ENCODE measurements around the gene CHD5. TPM values are rescaled to one million over a fixed set of nuclear protein-coding genes. Genes with fewer than 3 reads are reported as not detected.

Gene CHD5
- total and polyA plus RNA-seq, 2 of the 4 experiments (the other 2 are of a cell fraction), result under 0.01 to 0.09 TPM

DNA sequence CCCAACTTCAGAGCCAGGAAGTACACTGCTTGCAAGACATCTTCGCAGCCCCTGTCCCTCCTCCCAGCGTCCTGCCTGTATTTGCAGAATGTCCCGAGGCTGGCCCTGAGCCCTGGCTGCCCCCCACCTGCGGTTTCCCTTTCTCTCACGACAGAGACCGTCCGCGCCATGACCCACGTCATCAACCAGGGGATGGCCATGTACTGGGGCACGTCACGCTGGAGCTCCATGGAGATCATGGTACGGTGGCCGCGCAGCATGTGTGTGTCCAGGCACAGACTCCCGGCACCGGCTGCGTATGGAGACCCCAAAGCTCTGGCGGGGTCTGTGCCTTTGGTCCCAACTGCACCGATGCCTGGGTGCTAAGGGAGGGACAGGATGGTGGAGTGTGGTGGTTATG is 85.9 kb downstream of the CHD5 start:
- Histone ChIP-seq H3K4me1 (ENCODE audit: control insufficient read depth, insufficient read depth, low read length) (no peaks in the 10 kb centered on the region), H3K9me3 (ENCODE audit: control insufficient read depth, insufficient read depth, low read length) (no peaks in the 10 kb centered on the region), H3K9me1 (ENCODE audit: insufficient read depth, low read length) (no peaks in the 10 kb centered on the region), H3K14ac (replicated peaks; ENCODE audit: low read depth, low read length) (no peak overlapping the region), H3K4me2 (ENCODE audit: low read depth, low read length) (no peak overlapping the region), H4K20me1 (ENCODE audit: insufficient read depth, low read length) (no peaks in the 10 kb centered on the region), H4K5ac (ENCODE audit: low read depth, low read length) (no peak overlapping the region), H3K4me3 (ENCODE audit: insufficient read depth, low read depth, low read length) (no peak overlapping the region), H2AK9ac (replicated peaks; ENCODE audit: low read depth, low read length, poor library complexity) (no peak overlapping the region), H3K79me1 (ENCODE audit: low read depth in 1 of 2, low read length in 2 of 2) (no peaks in the 10 kb centered on the region), H2BK20ac (ENCODE audit: low read depth, low read length) (no peak overlapping the region), H2BK15ac (ENCODE audit: low read depth, low read length) (no peak overlapping the region), H3K18ac (ENCODE audit: low read depth, low read length) (no peak overlapping the region), H3K4ac (ENCODE audit: low read depth, low read length) (no peak overlapping the region), H2AFZ (replicated peaks; ENCODE audit: low read length, poor library complexity) (no peak overlapping the region), H3K9ac (ENCODE audit: low read depth, low read length) (no peak overlapping the region), H3K27ac (ENCODE audit: insufficient read depth, low read length) (no peak overlapping the region), H4K91ac (ENCODE audit: insufficient read depth, low read depth, low read length) (no peak overlapping the region), H2BK5ac (ENCODE audit: low read depth, low read length, poor library complexity, severe bottlenecking) (no peak overlapping the region), H2BK120ac (ENCODE audit: low read depth, low read length) (no peak overlapping the region), H4K8ac (ENCODE audit: low read depth in 2 of 2, low read length in 2 of 2) (no peak overlapping the region), H3K27me3 (ENCODE audit: control insufficient read depth, insufficient read depth, low read length) (peaks cover 4% of the 10 kb centered on the region; the same call in 1 of the 2 replicates), H3K23ac (ENCODE audit: low read depth, low read length) (no peak overlapping the region), H2AK5ac (ENCODE audit: low read depth, low read length) (no peak overlapping the region), H3K56ac (ENCODE audit: extremely low read depth, insufficient read depth, low read length) (no peak overlapping the region; the same call in 1 of the 2 replicates), H3K36me3 (ENCODE audit: control insufficient read depth, insufficient read depth, low read length) (no peaks in the 10 kb centered on the region)
- in situ Hi-C loops (cut with MboI; ENCODE audit: low sequenced_read_pairs) (no loop called here), dilution Hi-C loops (cut with HindIII; ENCODE audit: low sequenced_read_pairs, unreplicated experiment) (no loop called here), intact Hi-C loops (cut with micrococcal nuclease) (no loop called here)
- ChIA-PET POLR2A (ENCODE audit: unreplicated experiment) (no interaction called here), CTCF (no interaction called here)
- TF ChIP-seq RFX5 (IDR thresholded peaks at IDR 0.05; ENCODE audit: low read depth, low read length), result no peak
- no peak for TF ChIP-seq RAD21 (IDR thresholded peaks at IDR 0.05; ENCODE audit: low read length)
- TF ChIP-seq MAZ (IDR thresholded peaks at IDR 0.05; ENCODE audit: borderline replicate concordance, low read depth, low read length), result no peak
- TF ChIP-seq POLR2A (IDR thresholded peaks at IDR 0.05; ENCODE audit: low read depth, low read length), result no peak
- TF ChIP-seq, protein P1, sequence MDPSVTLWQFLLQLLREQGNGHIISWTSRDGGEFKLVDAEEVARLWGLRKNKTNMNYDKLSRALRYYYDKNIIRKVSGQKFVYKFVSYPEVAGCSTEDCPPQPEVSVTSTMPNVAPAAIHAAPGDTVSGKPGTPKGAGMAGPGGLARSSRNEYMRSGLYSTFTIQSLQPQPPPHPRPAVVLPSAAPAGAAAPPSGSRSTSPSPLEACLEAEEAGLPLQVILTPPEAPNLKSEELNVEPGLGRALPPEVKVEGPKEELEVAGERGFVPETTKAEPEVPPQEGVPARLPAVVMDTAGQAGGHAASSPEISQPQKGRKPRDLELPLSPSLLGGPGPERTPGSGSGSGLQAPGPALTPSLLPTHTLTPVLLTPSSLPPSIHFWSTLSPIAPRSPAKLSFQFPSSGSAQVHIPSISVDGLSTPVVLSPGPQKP (IDR thresholded peaks at IDR 0.05; ENCODE audit: borderline replicate concordance, low read depth, low read length), result no peak
- TF ChIP-seq CHD1 (IDR thresholded peaks at IDR 0.05; ENCODE audit: low read depth, low read length), result no peak
- TF ChIP-seq FOS (IDR thresholded peaks at IDR 0.05; ENCODE audit: low read depth, low read length), result no peak
- TF ChIP-seq, protein P2, sequence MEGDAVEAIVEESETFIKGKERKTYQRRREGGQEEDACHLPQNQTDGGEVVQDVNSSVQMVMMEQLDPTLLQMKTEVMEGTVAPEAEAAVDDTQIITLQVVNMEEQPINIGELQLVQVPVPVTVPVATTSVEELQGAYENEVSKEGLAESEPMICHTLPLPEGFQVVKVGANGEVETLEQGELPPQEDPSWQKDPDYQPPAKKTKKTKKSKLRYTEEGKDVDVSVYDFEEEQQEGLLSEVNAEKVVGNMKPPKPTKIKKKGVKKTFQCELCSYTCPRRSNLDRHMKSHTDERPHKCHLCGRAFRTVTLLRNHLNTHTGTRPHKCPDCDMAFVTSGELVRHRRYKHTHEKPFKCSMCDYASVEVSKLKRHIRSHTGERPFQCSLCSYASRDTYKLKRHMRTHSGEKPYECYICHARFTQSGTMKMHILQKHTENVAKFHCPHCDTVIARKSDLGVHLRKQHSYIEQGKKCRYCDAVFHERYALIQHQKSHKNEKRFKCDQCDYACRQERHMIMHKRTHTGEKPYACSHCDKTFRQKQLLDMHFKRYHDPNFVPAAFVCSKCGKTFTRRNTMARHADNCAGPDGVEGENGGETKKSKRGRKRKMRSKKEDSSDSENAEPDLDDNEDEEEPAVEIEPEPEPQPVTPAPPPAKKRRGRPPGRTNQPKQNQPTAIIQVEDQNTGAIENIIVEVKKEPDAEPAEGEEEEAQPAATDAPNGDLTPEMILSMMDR (conservative IDR thresholded peaks at IDR 0.05; ENCODE audit: low read depth, low read length), result no peak
- TF ChIP-seq, protein P3, sequence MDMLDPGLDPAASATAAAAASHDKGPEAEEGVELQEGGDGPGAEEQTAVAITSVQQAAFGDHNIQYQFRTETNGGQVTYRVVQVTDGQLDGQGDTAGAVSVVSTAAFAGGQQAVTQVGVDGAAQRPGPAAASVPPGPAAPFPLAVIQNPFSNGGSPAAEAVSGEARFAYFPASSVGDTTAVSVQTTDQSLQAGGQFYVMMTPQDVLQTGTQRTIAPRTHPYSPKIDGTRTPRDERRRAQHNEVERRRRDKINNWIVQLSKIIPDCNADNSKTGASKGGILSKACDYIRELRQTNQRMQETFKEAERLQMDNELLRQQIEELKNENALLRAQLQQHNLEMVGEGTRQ (IDR thresholded peaks at IDR 0.05; ENCODE audit: low read depth, low read length), result no peak
- TF ChIP-seq SMC3 (IDR thresholded peaks at IDR 0.05; ENCODE audit: low read depth, low read length), result no peak
- TF ChIP-seq MAFK (IDR thresholded peaks at IDR 0.05; ENCODE audit: low read depth, low read length), result no peak
- TF ChIP-seq BHLHE40 (IDR thresholded peaks at IDR 0.05; ENCODE audit: low read depth, low read length), result no peak
- TF ChIP-seq NFE2L2 (IDR thresholded peaks at IDR 0.05; ENCODE audit: low read depth, low read length), result no peak
- TF ChIP-seq MXI1 (IDR thresholded peaks at IDR 0.05; ENCODE audit: borderline replicate concordance, low read depth, low read length), result no peak
- TF ChIP-seq CEBPB (IDR thresholded peaks at IDR 0.05; ENCODE audit: low read depth, low read length), result no peak
- TF ChIP-seq RCOR1 (IDR thresholded peaks at IDR 0.05; ENCODE audit: insufficient replicate concordance, low read length), result no peak
- no peak for ATAC-seq (ENCODE audit: low read depth)
- DNase-seq, result no peak
- BruUV-seq (replicated peaks), result no TSS peak
- 73% methylated on average over 11 of the region's 19 CpGs; no CpG with 5 or more reads in 1 of the 2 experiments for WGBS, 2 experiments (ENCODE audit: extremely low coverage in 2 of 2, insufficient read length in 1 of 2)

Measured in IMR-90 (cell line).